A549 (cell line): ENCODE measurements around the gene PRCD. TPM values are rescaled to one million over a fixed set of nuclear protein-coding genes. Genes with fewer than 3 reads are reported as not detected.

Experiments
- ATAC-seq, 2 experiments: fragments of 200-7000 bp in 1 of 2; fragments of >200 bp in 1 of 2; cut with Nextera tagmentation in 1 of 2; cut with Tn5 transposase in 1 of 2; 3 replicates each; pipeline versions ENCODE4 v1.8.0 to v1.9.1; 2018 to 2020; ENCODE audit warnings: mild to moderate bottlenecking in 1 of 2, moderate library complexity in 1 of 2
- CTCF ChIA-PET: fragments of 300-600 bp; sonication (Branson Sonifier 250); formaldehyde crosslinking; extraction: SDS; loops from one replicate; lab custom pipeline; 2021; ENCODE audit warnings: antibody characterized with exemption, inconsistent platforms; lab: Yijun Ruan, JAX
- POLR2A ChIA-PET: fragments of 350-600 bp; formaldehyde crosslinking; extraction: SDS; loops from one replicate; lab custom pipeline; 2021; ENCODE audit warnings: antibody characterized with exemption, inconsistent platforms; lab: Yijun Ruan, JAX
- DNase-seq, 2 experiments: peaks; one replicate each; pipeline versions ENCODE4 v3.0.0 to v3.0.0-alpha.2; 2011 to 2016; ENCODE audit warnings: low read depth in 1 of 2, low spot score in 1 of 2
- FAIRE-seq: peaks from 2 replicates; lab custom pipeline; 2011; peaks lifted over from hg19 to GRCh38; lab: Jason Lieb, UNC
- H3K27ac ChIP-seq, 2 experiments: fragments of >200 bp; sonication (Bioruptor Twin); formaldehyde crosslinking; 3 replicates each; pipeline ENCODE4 v1.5.1; 2016 to 2017
- H3K4me1 ChIP-seq: fragments of >200 bp; sonication (Bioruptor Twin); formaldehyde crosslinking; 3 replicates; pipeline ENCODE4 v1.6.1; 2016
- H3K4me2 ChIP-seq: fragments of >200 bp; sonication (Bioruptor Twin); formaldehyde crosslinking; 3 replicates; pipeline ENCODE4 v1.6.1; 2016
- H3K4me3 ChIP-seq: fragments of >200 bp; sonication (Bioruptor Twin); formaldehyde crosslinking; 3 replicates; pipeline ENCODE4 v1.5.1; 2016
- H3K9me3 ChIP-seq: fragments of >200 bp; sonication (Bioruptor Twin); formaldehyde crosslinking; 3 replicates; pipeline ENCODE4 v1.6.1; 2016
- CBX2 ChIP-seq: fragments of 200-600 bp; sonication (generic); IDR thresholded peaks from 2 replicates; pipeline ENCODE4 v1.6.1; 2016; ENCODE audit warnings: low read depth, mild to moderate bottlenecking, borderline replicate concordance
- CHD4 ChIP-seq: fragments of 200-600 bp; sonication (generic); IDR thresholded peaks from 2 replicates; pipeline ENCODE4 v1.6.1; 2016; ENCODE audit warnings: antibody characterized with exemption, mild to moderate bottlenecking, borderline replicate concordance
- ESRRA ChIP-seq: fragments of 150-350 bp; IDR thresholded peaks from 2 replicates; pipeline ENCODE4 v1.6.1; 2014; ENCODE audit warnings: mild to moderate bottlenecking, low read length, borderline replicate concordance
- FOSB ChIP-seq: fragments of 250-450 bp; sonication (Bioruptor Pico); IDR thresholded peaks from 2 replicates; pipeline ENCODE4 v1.5.0; 2020; ENCODE audit warnings: mild to moderate bottlenecking, moderate library complexity
- FOXS1 ChIP-seq: fragments of 250-450 bp; sonication (Bioruptor Pico); IDR thresholded peaks from 2 replicates; pipeline ENCODE4 v1.5.0; 2020; ENCODE audit warnings: mild to moderate bottlenecking, moderate library complexity
- GATA3 ChIP-seq: IDR thresholded peaks from 2 replicates; pipeline ENCODE4 v1.6.1; 2012; ENCODE audit warnings: borderline replicate concordance
- HDAC2 ChIP-seq: fragments of 200-600 bp; sonication (generic); IDR thresholded peaks from 2 replicates; pipeline ENCODE4 v1.6.1; 2016
- HEYL ChIP-seq: fragments of 250-450 bp; sonication (Bioruptor Pico); IDR thresholded peaks from 2 replicates; pipeline ENCODE4 v1.8.0; 2021; ENCODE audit warnings: mild to moderate bottlenecking, moderate library complexity
- JUN ChIP-seq, 2 experiments: fragments of >200 bp; sonication (Bioruptor Twin); formaldehyde crosslinking; IDR thresholded peaks; 2 replicates in 1 of 2; 3 replicates in 1 of 2; pipeline ENCODE4 v1.6.1; 2016 to 2017
- MYC ChIP-seq: IDR thresholded peaks from 2 replicates; pipeline ENCODE4 v1.6.1; 2012; ENCODE audit warnings: mild to moderate bottlenecking, inconsistent platforms, low read length, improper control_type of control experiment, borderline replicate concordance
- NPAS2 ChIP-seq: fragments of 250-450 bp; sonication (Bioruptor Pico); IDR thresholded peaks from 2 replicates; pipeline ENCODE4 v1.8.0; 2022; ENCODE audit warnings: mild to moderate bottlenecking, moderate library complexity, borderline replicate concordance
- PHF8 ChIP-seq: fragments of 200-600 bp; sonication (generic); IDR thresholded peaks from 2 replicates; pipeline ENCODE4 v1.6.1; 2016; ENCODE audit warnings: low read depth, mild to moderate bottlenecking, antibody characterized with exemption, moderate library complexity, borderline replicate concordance
- RAD21 ChIP-seq, 2 experiments: fragments of >200 bp in 1 of 2; sonication (Bioruptor Twin) in 1 of 2; formaldehyde crosslinking in 1 of 2; IDR thresholded peaks in 1 of 2; conservative IDR thresholded peaks in 1 of 2; 2 replicates in 1 of 2; 3 replicates in 1 of 2; pipeline ENCODE4 v1.6.1; 2012 to 2018; ENCODE audit warnings: inconsistent platforms in 1 of 2
- RARB ChIP-seq: fragments of 250-450 bp; sonication (Bioruptor Pico); IDR thresholded peaks from 2 replicates; pipeline ENCODE4 v1.8.0; 2021; ENCODE audit warnings: mild to moderate bottlenecking, moderate library complexity
- RFX5 ChIP-seq: fragments of 450-650 bp; IDR thresholded peaks from 2 replicates; pipeline ENCODE4 v1.7.1; 2014; ENCODE audit warnings: antibody characterized with exemption, mild to moderate bottlenecking, moderate library complexity
- SREBF2 ChIP-seq: fragments of 450-650 bp; IDR thresholded peaks from 2 replicates; pipeline ENCODE4 v1.6.1; 2014; ENCODE audit warnings: mild to moderate bottlenecking, moderate library complexity
- ZNF302 ChIP-seq: fragments of 250-450 bp; sonication (Bioruptor Pico); IDR thresholded peaks from 2 replicates; pipeline ENCODE4 v1.9.0; 2021; ENCODE audit warnings: inconsistent platforms, mild to moderate bottlenecking, moderate library complexity
- WGBS: methylation state at CpG from one replicate; pipeline ENCODE4 v1.1.6; 2017; ENCODE audit errors: missing lambda C conversion rate; 5-methylcytosine and 5-hydroxymethylcytosine counted together
- polyA plus RNA-seq, 4 experiments: library from polyadenylated mRNA; depleted of rRNA in 3 of 4; stranded (reverse); fragments of >200 nt; fragmentation: RNase III in 1 of 4; extraction: RNeasy Plus Mini Kit Qiagen cat#74134 plus additional on column Dnase treatment in 1 of 4; gene quantifications; 2 replicates in 3 of 4; 3 replicates in 1 of 4; pipeline ENCODE4 v1.2.3, GENCODE V29; 2011 to 2017
- TF ChIP-seq, protein P1 (sequence below): IDR thresholded peaks from 2 replicates; pipeline ENCODE4 v1.6.1; 2012; ENCODE audit warnings: low read depth, borderline replicate concordance
- TF ChIP-seq, protein P2 (sequence below): fragments of 450-650 bp; IDR thresholded peaks from 2 replicates; pipeline ENCODE4 v1.6.1; 2014; ENCODE audit warnings: antibody characterized with exemption
- TF ChIP-seq, protein P3 (sequence below): fragments of 250-450 bp; sonication (Bioruptor Pico); IDR thresholded peaks from 2 replicates; pipeline ENCODE4 v1.5.0; 2021; ENCODE audit warnings: mild to moderate bottlenecking, moderate library complexity, borderline replicate concordance
- TF ChIP-seq, protein P4 (sequence below): fragments of >200 bp; sonication (Bioruptor Twin); formaldehyde crosslinking; IDR thresholded peaks from 2 replicates; pipeline ENCODE4 v1.6.1; 2016
- TF ChIP-seq, protein P5 (sequence below): fragments of >200 bp; sonication (Bioruptor Twin); formaldehyde crosslinking; IDR thresholded peaks from 3 replicates; pipeline ENCODE4 v1.5.1; 2016
- TF ChIP-seq, protein P6 (sequence below): IDR thresholded peaks from 2 replicates; pipeline ENCODE4 v1.6.1; 2012

PRCD gene
- polyA plus RNA-seq, 2 of the 4 experiments (the other 2 are of a cell fraction): not detected

DNA sequence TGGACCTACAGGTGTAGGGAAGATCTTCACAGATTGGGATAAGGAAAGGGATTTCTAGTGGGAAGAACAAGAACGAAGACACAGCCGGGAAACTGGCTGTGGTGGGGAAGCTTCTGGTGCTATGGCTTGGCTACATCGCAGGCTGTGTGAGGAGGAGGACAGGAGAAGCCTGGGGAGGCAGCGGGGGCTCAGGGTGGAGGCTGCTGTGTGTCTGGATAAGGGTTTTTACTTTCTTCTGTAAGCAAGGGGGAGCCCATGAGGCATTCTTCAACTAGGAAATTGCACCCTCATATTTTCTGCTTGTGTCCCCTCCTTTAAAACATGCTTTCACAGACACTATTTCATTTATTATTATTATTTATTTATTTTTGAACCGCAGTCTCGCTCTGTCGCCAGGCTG, 35.7 kb upstream of the PRCD start:
- Histone ChIP-seq H3K27ac (no peak overlapping the region), H3K4me3 (no peak overlapping the region), H3K4me1 (peaks cover 24% of the 10 kb centered on the region), H3K9me3 (no peaks in the 10 kb centered on the region), H3K4me2 (no peak overlapping the region)
- ChIA-PET CTCF (interaction anchor here (1.6 to 64.5 kb wide), 12 partner anchors 10 to 138 kb away, joined by 4 to 1994 read pairs (median 27); partner anchors contain the start of genes AANAT and UBE2O), POLR2A (interaction anchor here (0.6 kb wide), 1 partner anchor 17 kb away, joined by 6 read pairs; no protein-coding TSS in a partner anchor)
- no peak for DNase-seq
- no peak for FAIRE-seq
- TF ChIP-seq CBX2: no peak
- TF ChIP-seq, protein P1, sequence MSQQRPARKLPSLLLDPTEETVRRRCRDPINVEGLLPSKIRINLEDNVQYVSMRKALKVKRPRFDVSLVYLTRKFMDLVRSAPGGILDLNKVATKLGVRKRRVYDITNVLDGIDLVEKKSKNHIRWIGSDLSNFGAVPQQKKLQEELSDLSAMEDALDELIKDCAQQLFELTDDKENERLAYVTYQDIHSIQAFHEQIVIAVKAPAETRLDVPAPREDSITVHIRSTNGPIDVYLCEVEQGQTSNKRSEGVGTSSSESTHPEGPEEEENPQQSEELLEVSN: no peak
- TF ChIP-seq, protein P2, sequence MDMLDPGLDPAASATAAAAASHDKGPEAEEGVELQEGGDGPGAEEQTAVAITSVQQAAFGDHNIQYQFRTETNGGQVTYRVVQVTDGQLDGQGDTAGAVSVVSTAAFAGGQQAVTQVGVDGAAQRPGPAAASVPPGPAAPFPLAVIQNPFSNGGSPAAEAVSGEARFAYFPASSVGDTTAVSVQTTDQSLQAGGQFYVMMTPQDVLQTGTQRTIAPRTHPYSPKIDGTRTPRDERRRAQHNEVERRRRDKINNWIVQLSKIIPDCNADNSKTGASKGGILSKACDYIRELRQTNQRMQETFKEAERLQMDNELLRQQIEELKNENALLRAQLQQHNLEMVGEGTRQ: no peak
- TF ChIP-seq SREBF2: no peak
- WGBS: 85% methylated on average over 7 of the region's 7 CpGs
- ATAC-seq: no peak

DNA sequence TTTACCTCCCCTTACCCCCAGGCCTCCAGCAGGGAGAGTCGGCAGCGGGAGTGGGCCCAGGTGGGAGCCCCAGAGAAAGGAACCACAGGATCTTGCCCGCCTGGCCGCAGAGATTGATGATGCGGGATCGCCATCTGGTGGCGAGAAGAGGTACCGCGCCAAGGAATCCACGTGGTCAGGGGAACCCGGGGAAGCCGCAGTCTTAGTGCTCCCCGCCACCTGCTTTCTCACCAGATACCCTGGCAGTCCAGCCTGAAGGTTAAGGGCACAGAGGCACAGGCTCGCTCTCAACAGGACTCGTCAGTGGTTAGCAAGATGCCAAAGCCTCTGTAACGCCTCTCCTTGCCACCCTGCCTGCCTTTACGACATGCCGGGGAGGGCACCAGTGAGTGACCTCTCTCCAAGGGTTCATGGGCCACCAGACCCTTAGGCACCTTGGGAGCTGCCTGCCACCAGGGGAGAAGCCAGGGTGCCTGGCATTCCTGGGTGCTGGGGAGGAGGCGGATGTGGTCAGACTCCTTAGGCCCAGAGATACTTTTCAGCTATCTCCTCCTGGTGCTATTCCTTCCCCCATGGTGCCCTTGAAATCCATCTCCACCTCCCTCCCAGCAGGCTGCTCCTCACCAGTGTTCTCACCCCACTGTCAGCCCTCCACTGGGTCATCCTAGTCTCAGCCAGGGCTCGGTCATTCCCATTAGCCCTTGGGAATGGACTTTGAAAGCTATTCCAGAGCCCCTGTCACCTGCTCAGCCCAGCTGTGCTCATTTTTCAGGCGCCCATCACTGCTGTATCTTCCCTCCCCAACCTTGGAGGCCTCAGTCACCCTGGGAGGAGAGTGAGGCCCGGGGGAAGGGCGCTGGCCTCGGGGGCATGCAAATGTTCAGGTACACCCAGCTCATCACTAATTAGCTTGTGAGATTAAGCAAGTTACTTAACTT, 33.2 kb upstream of the PRCD start:
- no peak overlapping the region for H3K4me3 ChIP-seq
- 22% methylated on average over 24 of the region's 24 CpGs for WGBS
- TF ChIP-seq HEYL (no peak), RFX5 (no peak), RAD21 (conservative IDR thresholded peaks at IDR 0.05 in 1 of 2, IDR thresholded peaks at IDR 0.05 in 1 of 2) (peak; percentile 99), JUN (IDR thresholded peaks at IDR 0.05) (0 out of 5 replicates have a peak, but pooled peaks of 1 of the 2 experiments have one; percentile 0), CBX2 (no peak), CHD4 (no peak), ESRRA (no peak), FOSB (CRISPR knock-in tag) (no peak), PHF8 (no peak), ZNF302 (CRISPR knock-in tag) (no peak), FOXS1 (CRISPR knock-in tag) (no peak), MYC (peak; percentile 98), NPAS2 (CRISPR knock-in tag) (no peak), HDAC2 (no peak), GATA3 (no peak), RARB (no peak)
- TF ChIP-seq, protein P3, sequence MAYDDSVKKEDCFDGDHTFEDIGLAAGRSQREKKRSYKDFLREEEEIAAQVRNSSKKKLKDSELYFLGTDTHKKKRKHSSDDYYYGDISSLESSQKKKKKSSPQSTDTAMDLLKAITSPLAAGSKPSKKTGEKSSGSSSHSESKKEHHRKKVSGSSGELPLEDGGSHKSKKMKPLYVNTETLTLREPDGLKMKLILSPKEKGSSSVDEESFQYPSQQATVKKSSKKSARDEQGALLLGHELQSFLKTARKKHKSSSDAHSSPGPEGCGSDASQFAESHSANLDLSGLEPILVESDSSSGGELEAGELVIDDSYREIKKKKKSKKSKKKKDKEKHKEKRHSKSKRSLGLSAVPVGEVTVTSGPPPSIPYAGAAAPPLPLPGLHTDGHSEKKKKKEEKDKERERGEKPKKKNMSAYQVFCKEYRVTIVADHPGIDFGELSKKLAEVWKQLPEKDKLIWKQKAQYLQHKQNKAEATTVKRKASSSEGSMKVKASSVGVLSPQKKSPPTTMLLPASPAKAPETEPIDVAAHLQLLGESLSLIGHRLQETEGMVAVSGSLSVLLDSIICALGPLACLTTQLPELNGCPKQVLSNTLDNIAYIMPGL (CRISPR knock-in tag): no peak
- TF ChIP-seq, protein P4, sequence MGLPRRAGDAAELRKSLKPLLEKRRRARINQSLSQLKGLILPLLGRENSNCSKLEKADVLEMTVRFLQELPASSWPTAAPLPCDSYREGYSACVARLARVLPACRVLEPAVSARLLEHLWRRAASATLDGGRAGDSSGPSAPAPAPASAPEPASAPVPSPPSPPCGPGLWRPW: no peak
- TF ChIP-seq, protein P5, sequence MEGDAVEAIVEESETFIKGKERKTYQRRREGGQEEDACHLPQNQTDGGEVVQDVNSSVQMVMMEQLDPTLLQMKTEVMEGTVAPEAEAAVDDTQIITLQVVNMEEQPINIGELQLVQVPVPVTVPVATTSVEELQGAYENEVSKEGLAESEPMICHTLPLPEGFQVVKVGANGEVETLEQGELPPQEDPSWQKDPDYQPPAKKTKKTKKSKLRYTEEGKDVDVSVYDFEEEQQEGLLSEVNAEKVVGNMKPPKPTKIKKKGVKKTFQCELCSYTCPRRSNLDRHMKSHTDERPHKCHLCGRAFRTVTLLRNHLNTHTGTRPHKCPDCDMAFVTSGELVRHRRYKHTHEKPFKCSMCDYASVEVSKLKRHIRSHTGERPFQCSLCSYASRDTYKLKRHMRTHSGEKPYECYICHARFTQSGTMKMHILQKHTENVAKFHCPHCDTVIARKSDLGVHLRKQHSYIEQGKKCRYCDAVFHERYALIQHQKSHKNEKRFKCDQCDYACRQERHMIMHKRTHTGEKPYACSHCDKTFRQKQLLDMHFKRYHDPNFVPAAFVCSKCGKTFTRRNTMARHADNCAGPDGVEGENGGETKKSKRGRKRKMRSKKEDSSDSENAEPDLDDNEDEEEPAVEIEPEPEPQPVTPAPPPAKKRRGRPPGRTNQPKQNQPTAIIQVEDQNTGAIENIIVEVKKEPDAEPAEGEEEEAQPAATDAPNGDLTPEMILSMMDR: peak; percentile 98
- TF ChIP-seq, protein P6, sequence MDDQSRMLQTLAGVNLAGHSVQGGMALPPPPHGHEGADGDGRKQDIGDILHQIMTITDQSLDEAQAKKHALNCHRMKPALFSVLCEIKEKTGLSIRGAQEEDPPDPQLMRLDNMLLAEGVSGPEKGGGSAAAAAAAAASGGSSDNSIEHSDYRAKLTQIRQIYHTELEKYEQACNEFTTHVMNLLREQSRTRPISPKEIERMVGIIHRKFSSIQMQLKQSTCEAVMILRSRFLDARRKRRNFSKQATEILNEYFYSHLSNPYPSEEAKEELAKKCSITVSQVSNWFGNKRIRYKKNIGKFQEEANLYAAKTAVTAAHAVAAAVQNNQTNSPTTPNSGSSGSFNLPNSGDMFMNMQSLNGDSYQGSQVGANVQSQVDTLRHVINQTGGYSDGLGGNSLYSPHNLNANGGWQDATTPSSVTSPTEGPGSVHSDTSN: no peak
- TF ChIP-seq, protein P2: peak; percentile 32; the same call in 1 of the 2 replicates

More for the DNA sequence above, 33.2 kb upstream of the PRCD start:
- DNase-seq (peak; percentile 71 to 95), ATAC-seq (peak; percentile 80 to 90), FAIRE-seq (no peak)
- H3K4me1 ChIP-seq: peaks cover 9% of the 10 kb centered on the region
- no peaks in the 10 kb centered on the region for H3K9me3 ChIP-seq
- CTCF ChIA-PET: interaction anchor here (0.6 to 64.5 kb wide), 57 partner anchors 12 to 578 kb away, joined by 3 to 1994 read pairs (median 4); partner anchors contain the start of genes AANAT, PRCD, QRICH2 and SPHK1
- H3K4me2 ChIP-seq: peak overlapping the region; percentile 51
- peak overlapping the region; percentile 52 to 73; a peak in 5 of 6 replicates for H3K27ac ChIP-seq
- POLR2A ChIA-PET: interaction anchor here (1.2 kb wide), 1 partner anchor 48 kb away, joined by 3 read pairs; no protein-coding TSS in a partner anchor
